B cell (primary cell): Measurements from ENCODE around the gene TRIM56.

ENCODE experiments used
- EZH2 ChIP-seq: IDR thresholded peaks from 2 replicates; pipeline ENCODE4 v1.6.1; 2012; ENCODE audit warnings: borderline replicate concordance, low read depth, mild to moderate bottlenecking, moderate library complexity, low read length; ENCODE audit not compliant: insufficient read depth, poor library complexity, severe bottlenecking
- TF ChIP-seq, protein P1 (sequence below): fragments of 200-600 bp; IDR thresholded peaks from one replicate; pipeline ENCODE4 v1.8.0; 2022; ENCODE audit warnings: antibody characterized with exemption, mild to moderate bottlenecking

DNA sequence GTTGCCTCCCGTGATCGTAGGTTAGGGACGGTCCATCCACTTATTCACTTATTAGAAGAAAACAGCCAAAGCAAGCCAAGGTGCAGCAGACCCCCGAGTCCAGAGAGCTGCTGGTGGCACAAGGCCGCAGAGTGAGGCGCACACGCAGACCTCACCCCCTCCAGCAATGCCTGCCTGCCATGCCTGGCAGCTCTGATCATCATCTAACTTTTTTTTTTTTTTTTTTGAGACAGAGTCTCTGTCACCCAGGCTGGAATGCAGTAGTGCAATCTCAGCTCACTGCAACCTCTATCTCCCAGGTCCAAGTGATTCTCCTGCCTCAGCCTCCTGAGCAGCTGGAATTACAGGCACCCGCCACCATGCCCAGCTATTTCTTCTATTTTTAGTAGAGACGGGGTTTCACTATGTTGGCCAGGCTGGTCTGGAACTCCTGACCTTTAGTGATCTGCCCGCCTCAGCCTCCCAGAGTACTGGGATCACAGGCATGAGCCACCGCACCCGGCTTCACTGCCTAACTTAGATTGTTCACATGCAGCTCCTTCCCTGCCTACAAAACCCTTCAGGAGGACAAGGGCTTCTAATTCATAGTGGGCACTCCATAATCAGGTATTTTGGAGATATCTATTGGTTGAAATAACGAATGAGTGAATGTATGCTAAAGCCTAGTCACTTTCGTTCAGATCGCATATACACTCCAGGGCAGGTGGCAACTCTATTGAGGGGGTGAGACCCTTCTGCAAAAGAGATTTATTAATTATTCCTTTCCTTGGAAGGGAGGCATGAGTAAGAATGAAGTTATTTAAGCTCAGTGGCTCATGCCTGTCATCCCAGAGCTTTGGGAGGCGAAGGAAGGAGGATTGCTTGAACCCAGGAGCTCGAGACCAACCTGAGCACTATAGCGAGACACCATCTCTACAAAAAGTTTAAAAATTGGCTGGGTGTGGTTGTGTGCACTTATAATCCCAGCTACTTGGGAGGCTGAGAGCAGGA is 15.9 kb downstream of the TRIM56 start:
- TF ChIP-seq, protein P1, sequence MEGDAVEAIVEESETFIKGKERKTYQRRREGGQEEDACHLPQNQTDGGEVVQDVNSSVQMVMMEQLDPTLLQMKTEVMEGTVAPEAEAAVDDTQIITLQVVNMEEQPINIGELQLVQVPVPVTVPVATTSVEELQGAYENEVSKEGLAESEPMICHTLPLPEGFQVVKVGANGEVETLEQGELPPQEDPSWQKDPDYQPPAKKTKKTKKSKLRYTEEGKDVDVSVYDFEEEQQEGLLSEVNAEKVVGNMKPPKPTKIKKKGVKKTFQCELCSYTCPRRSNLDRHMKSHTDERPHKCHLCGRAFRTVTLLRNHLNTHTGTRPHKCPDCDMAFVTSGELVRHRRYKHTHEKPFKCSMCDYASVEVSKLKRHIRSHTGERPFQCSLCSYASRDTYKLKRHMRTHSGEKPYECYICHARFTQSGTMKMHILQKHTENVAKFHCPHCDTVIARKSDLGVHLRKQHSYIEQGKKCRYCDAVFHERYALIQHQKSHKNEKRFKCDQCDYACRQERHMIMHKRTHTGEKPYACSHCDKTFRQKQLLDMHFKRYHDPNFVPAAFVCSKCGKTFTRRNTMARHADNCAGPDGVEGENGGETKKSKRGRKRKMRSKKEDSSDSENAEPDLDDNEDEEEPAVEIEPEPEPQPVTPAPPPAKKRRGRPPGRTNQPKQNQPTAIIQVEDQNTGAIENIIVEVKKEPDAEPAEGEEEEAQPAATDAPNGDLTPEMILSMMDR, result no peak
- TF ChIP-seq EZH2, result no peak
